ENCODE measurements around the gene ADAMTS9. TPM values are rescaled to one million over a fixed set of nuclear protein-coding genes. Genes with fewer than 3 reads are reported as not detected.
A peak's percentile ranks its signal among the peaks of the same experiment; 100 is the strongest.

ADAMTS9 gene
- total and polyA plus RNA-seq, 9 of the 15 experiments (the other 6 are each of a cell fraction or from before 2014, with no cell fraction given): 0.05 to 0.32 (median 0.13) TPM; not detected in 2

GRCh38 chr3:64655160-64655559 lies 32.6 kb downstream of the ADAMTS9 start:
- H3K4me1 ChIP-seq (replicated peaks in 1 of 2; ENCODE audit: control insufficient read depth in 2 of 2, insufficient read depth in 2 of 2, low read length in 2 of 2): no peaks in the 10 kb centered on the region
- H3K9me1 ChIP-seq (ENCODE audit: control insufficient read depth, insufficient read depth, low read length): no peaks in the 10 kb centered on the region
- H3K9me3 ChIP-seq (replicated peaks; ENCODE audit: control insufficient read depth, insufficient read depth, low read depth, low read length): no peaks in the 10 kb centered on the region
- CTCF ChIA-PET (ENCODE audit: low intra/inter-chr PET ratio): no interaction called here
- intact Hi-C loops (cut with micrococcal nuclease) (no loop called here), in situ Hi-C loops (cut with MboI) (no loop called here)
- no TSS peak for BruUV-seq (replicated peaks)
- H3K79me2 ChIP-seq (ENCODE audit: control insufficient read depth, insufficient read depth, low read length): no peaks in the 10 kb centered on the region
- ATAC-seq: no peak
- no peak for TF ChIP-seq PRPF4 (IDR thresholded peaks at IDR 0.05; ENCODE audit: insufficient read depth, low read depth, low read length, poor library complexity, severe bottlenecking)
- TF ChIP-seq ZBTB11 (CRISPR knock-in tag; IDR thresholded peaks at IDR 0.05): peak in 1 of 3 experiments; percentile 67; a peak in 2 of 6 replicates
- H4K20me1 ChIP-seq (replicated peaks; ENCODE audit: control insufficient read depth, insufficient read depth, low read length): no peaks in the 10 kb centered on the region
- no peak overlapping the region for H3K9ac ChIP-seq (ENCODE audit: insufficient read depth in 1 of 2, low read depth in 2 of 2, low read length in 2 of 2)
- no peaks in the 10 kb centered on the region for H3K36me3 ChIP-seq (ENCODE audit: control insufficient read depth, insufficient read depth, low read length)
- no peak overlapping the region for H3K4me3 ChIP-seq
- DNase-seq (ENCODE audit: extremely low read depth in 1 of 4, low spot score in 3 of 4): no peak
- WGBS (ENCODE audit: insufficient coverage, low coverage, missing lambda C conversion rate): 0% methylated on average over 4 of the region's 4 CpGs
- no peak overlapping the region for H3K4me2 ChIP-seq (ENCODE audit: insufficient read depth, low read length)
- POLR2A ChIA-PET: no interaction called here
- no peak overlapping the region for H3K27ac ChIP-seq (ENCODE audit: extremely low read depth, low read depth, low read length)
- H2AFZ ChIP-seq (ENCODE audit: low read depth, low read length): no peak overlapping the region
- no peak for FAIRE-seq
- no peaks in the 10 kb centered on the region; a peak in 1 of 5 replicates for H3K27me3 ChIP-seq (ENCODE audit: control insufficient read depth in 2 of 2, insufficient read depth in 2 of 2, low read length in 2 of 2)

Measured in K562 (cell line).